Keratinocyte (primary cell): ENCODE measurements around the gene THAP3. TPM values are rescaled to one million over a fixed set of nuclear protein-coding genes. Genes with fewer than 3 reads are reported as not detected.

Experiments
- DNase-seq: peaks from one replicate; pipeline ENCODE4 v3.0.0-alpha.2; 2011; ENCODE audit warnings: low read depth, missing footprints, low spot score
- FAIRE-seq: peaks from 2 replicates; lab custom pipeline; 2011; peaks lifted over from hg19 to GRCh38; lab: Jason Lieb, UNC
- H2AFZ ChIP-seq: 2 replicates; pipeline ENCODE4 v1.6.0; 2012; ENCODE audit warnings: low read length, control low read depth, inconsistent platforms; ENCODE audit not compliant: control insufficient read depth
- H3K27ac ChIP-seq: 2 replicates; pipeline ENCODE4 v1.5.1; 2011; ENCODE audit warnings: low read length; ENCODE audit not compliant: control insufficient read depth, insufficient read depth
- H3K27me3 ChIP-seq: 3 replicates; pipeline ENCODE4 v1.6.0; 2011; ENCODE audit warnings: low read length; ENCODE audit not compliant: control insufficient read depth, insufficient read depth; ENCODE audit errors: extremely low read depth
- H3K36me3 ChIP-seq, 2 experiments: 2 replicates in 1 of 2; 3 replicates in 1 of 2; pipeline ENCODE4 v1.5.1; 2011; ENCODE audit warnings: low read length in 2 of 2, mild to moderate bottlenecking in 1 of 2; ENCODE audit not compliant: control insufficient read depth in 2 of 2, insufficient read depth in 2 of 2; ENCODE audit errors: extremely low read depth in 1 of 2
- H3K4me1 ChIP-seq: 3 replicates; pipeline ENCODE4 v1.5.1; 2011; ENCODE audit warnings: low read length; ENCODE audit not compliant: control insufficient read depth, insufficient read depth; ENCODE audit errors: extremely low read depth
- H3K4me2 ChIP-seq: 3 replicates; pipeline ENCODE4 v1.6.0; 2011; ENCODE audit warnings: low read depth, low read length; ENCODE audit not compliant: control insufficient read depth, insufficient read depth; ENCODE audit errors: extremely low read depth
- H3K4me3 ChIP-seq, 3 experiments: fragments of 200-600 bp in 1 of 3; sonication (generic) in 1 of 3; 2 replicates in 2 of 3; 3 replicates in 1 of 3; pipeline ENCODE4 v1.5.1; 2011 to 2016; ENCODE audit warnings: low read length in 3 of 3, mild to moderate bottlenecking in 3 of 3, control low read depth in 2 of 3, inconsistent platforms in 1 of 3, low read depth in 1 of 3, mixed read lengths in 1 of 3, mixed run types in 1 of 3, moderate library complexity in 1 of 3; ENCODE audit not compliant: control insufficient read depth in 2 of 3, insufficient read depth in 2 of 3; ENCODE audit errors: extremely low read depth in 1 of 3
- H3K79me2 ChIP-seq: 2 replicates; pipeline ENCODE4 v1.6.0; 2012; ENCODE audit warnings: low read length; ENCODE audit not compliant: control insufficient read depth, insufficient read depth
- H3K9ac ChIP-seq: 3 replicates; pipeline ENCODE4 v1.6.0; 2011; ENCODE audit warnings: low read length; ENCODE audit not compliant: control insufficient read depth, insufficient read depth; ENCODE audit errors: extremely low read depth
- H3K9me1 ChIP-seq: 3 replicates; pipeline ENCODE4 v1.6.0; 2011; ENCODE audit warnings: low read length; ENCODE audit not compliant: control insufficient read depth, insufficient read depth; ENCODE audit errors: extremely low read depth
- H3K9me3 ChIP-seq: 2 replicates; pipeline ENCODE4 v1.5.1; 2012; ENCODE audit warnings: low read depth, low read length; ENCODE audit not compliant: control insufficient read depth
- H4K20me1 ChIP-seq: 3 replicates; pipeline ENCODE4 v1.6.0; 2011; ENCODE audit warnings: low read length; ENCODE audit not compliant: control insufficient read depth, insufficient read depth; ENCODE audit errors: extremely low read depth
- CTCF ChIP-seq, 3 experiments: IDR thresholded peaks in 1 of 3; conservative IDR thresholded peaks in 1 of 3; optimal IDR thresholded peaks in 1 of 3; 2 replicates in 2 of 3; 3 replicates in 1 of 3; pipeline versions ENCODE3 to v1.5.1; 2011; ENCODE audit warnings: low read length in 3 of 3, mild to moderate bottlenecking in 3 of 3, moderate library complexity in 2 of 3, control low read depth in 1 of 3, inconsistent platforms in 1 of 3; ENCODE audit not compliant: insufficient read depth in 2 of 3; ENCODE audit errors: extremely low read depth in 1 of 3
- EZH2 ChIP-seq: IDR thresholded peaks from one replicate; pipeline ENCODE4 v1.6.1; 2012; ENCODE audit warnings: inconsistent platforms, mild to moderate bottlenecking, low read length, moderate library complexity
- dilution Hi-C: fragments of 300-500 bp; cut with MboI; formaldehyde crosslinking; loops from one replicate; pipeline ENCODE4 v1.7.0; 2020; ENCODE audit warnings: low sequenced_read_pairs; ENCODE audit not compliant: extremely low pct_ligation_motif_present
- polyA minus RNA-seq, 3 experiments: library from RNA; depleted of rRNA, polyadenylated mRNA; stranded (reverse); fragments of >200 nt; gene quantifications; 1 replicate in 1 of 3; 2 replicates in 1 of 3; 3 replicates in 1 of 3; pipeline ENCODE4 v1.2.3, GENCODE V29; 2011
- polyA plus RNA-seq, 5 experiments: library from polyadenylated mRNA; depleted of rRNA in 3 of 5; stranded (reverse) in 3 of 5; stranded (forward) in 1 of 5; unstranded in 1 of 5; fragments of >200 nt; gene quantifications; 1 replicate in 1 of 5; 2 replicates in 3 of 5; 3 replicates in 1 of 5; pipeline versions ENCODE4 v1.2.1 to v1.2.3, GENCODE V29; 2011 to 2012; ENCODE audit warnings: missing spikeins in 2 of 5, low read depth in 1 of 5, low replicate concordance in 1 of 5

THAP3 gene
- polyA plus RNA-seq (5.1 to 6.0 TPM (median 5.1 TPM) in 3 replicates), polyA minus RNA-seq (2.4 to 17.0 TPM (median 3.1 TPM) in 3 replicates)
- 8.6 TPM for polyA plus RNA-seq (2011; ENCODE audit: low read depth)
- 2.8 and 4.3 TPM in 2 replicates for polyA plus RNA-seq (2011; cell fraction: cytosol; rRNA removed)
- 6.3 and 7.6 TPM in 2 replicates for polyA plus RNA-seq (2011; cell fraction: nucleus; rRNA removed)
- 7.3 and 9.8 TPM in 2 replicates for polyA plus RNA-seq (2012; ENCODE audit: low replicate concordance)
- polyA minus RNA-seq (2011; cell fraction: cytosol; rRNA and poly(A)+ RNA removed), result 7.3 TPM
- polyA minus RNA-seq (2011; cell fraction: nucleus; rRNA and poly(A)+ RNA removed), result 1.8 and 3.2 TPM in 2 replicates

GRCh38 chr1:6624710-6625583 lies at the start of gene THAP3:
THAP3 (plus strand) TSS chr1:6624868; CDS start chr1:6625219, 351 bp downstream.
- Histone ChIP-seq H3K27ac (peak within 1 kb of the TSS; percentile 67), H3K36me3 (peaks cover 18 to 26% of the 10 kb centered on the region in 2 experiments), H3K4me3 (peak within 1 kb of the TSS; percentile 66 to 91 (median 88)), H3K27me3 (no peaks in the 10 kb centered on the region), H2AFZ (peak within 1 kb of the TSS; percentile 74), H3K9me1 (no peaks in the 10 kb centered on the region), H4K20me1 (peaks cover 2% of the 10 kb centered on the region), H3K9ac (peak within 1 kb of the TSS; percentile 80), H3K4me1 (peaks cover 11% of the 10 kb centered on the region), H3K9me3 (no peaks in the 10 kb centered on the region), H3K4me2 (peak within 1 kb of the TSS; percentile 82), H3K79me2 (peaks cover 33% of the 10 kb centered on the region)
- no peak for DNase-seq
- dilution Hi-C loops, result no loop called here
- peak; percentile 20 for FAIRE-seq
- TF ChIP-seq CTCF (optimal IDR thresholded peaks at IDR 0.05 in 1 of 3, IDR thresholded peaks at IDR 0.05 in 1 of 3, conservative IDR thresholded peaks at IDR 0.05 in 1 of 3; ENCODE audit: extremely low read depth in 1 of 3, insufficient read depth in 2 of 3, low read length in 3 of 3), result peak in 1 of 3 experiments; percentile 26
- TF ChIP-seq EZH2, result no peak

- dilution Hi-C loops, result no loop called here
- Histone ChIP-seq H3K27ac (no peak overlapping the region), H3K4me2 (no peak overlapping the region), H3K9ac (no peak overlapping the region), H3K9me1 (peaks cover 2% of the 10 kb centered on the region), H2AFZ (no peak overlapping the region), H3K36me3 (peaks cover 0 to 3% of the 10 kb centered on the region in 2 experiments), H3K79me2 (peaks cover 18% of the 10 kb centered on the region), H3K9me3 (no peaks in the 10 kb centered on the region), H3K27me3 (no peaks in the 10 kb centered on the region), H3K4me1 (peaks cover 26% of the 10 kb centered on the region), H4K20me1 (no peaks in the 10 kb centered on the region), H3K4me3 (no peak overlapping the region)
- no peak for FAIRE-seq
- TF ChIP-seq EZH2 (no peak), CTCF (optimal IDR thresholded peaks at IDR 0.05 in 1 of 3, IDR thresholded peaks at IDR 0.05 in 1 of 3, conservative IDR thresholded peaks at IDR 0.05 in 1 of 3; ENCODE audit: extremely low read depth in 1 of 3, insufficient read depth in 2 of 3, low read length in 3 of 3) (no peak)
- no peak for DNase-seq
Measured at GRCh38 chr1:6577831-6578525, 46.7 kb upstream of the THAP3 start.
